Stimulated activated CD4-positive, alpha-beta T cell treated with anti-CD3 and anti-CD28 coated beads, Interleukin-2, amount 100 ng/mL, for 24 hours (primary cell): ENCODE measurements around the gene RHPN2.
"Not testable (repeated sequence)": the region's sequence is repeated elsewhere in the genome, so short reads cannot be mapped to it uniquely, and the experiment has no call there.

Source experiments
- DNase-seq, 2 donors: peaks; one replicate each; pipeline ENCODE4 v3.0.0-alpha.2; 2020

The RHPN2 gene

DNA sequence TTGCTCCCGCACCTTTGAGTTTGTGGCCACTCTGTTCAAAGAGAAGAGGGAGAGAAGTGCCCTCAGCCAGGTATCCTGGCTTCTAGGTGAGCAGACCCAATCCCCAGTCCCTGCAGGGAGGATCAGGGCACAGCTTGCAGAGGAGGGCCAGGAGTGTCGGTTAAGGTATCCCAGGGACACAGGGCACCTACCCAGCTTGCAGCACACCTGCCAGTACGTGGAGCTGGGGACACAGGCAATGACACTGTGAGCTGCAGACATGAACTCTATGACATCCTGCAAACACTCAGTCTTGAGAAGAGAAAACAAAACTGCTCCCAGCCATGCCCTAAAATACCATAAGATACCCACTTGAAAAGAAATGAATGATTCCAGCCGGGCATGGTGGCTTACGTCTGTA lies 38.1 kb downstream of the RHPN2 start:
- DNase-seq = not testable (repeated sequence)

DNA sequence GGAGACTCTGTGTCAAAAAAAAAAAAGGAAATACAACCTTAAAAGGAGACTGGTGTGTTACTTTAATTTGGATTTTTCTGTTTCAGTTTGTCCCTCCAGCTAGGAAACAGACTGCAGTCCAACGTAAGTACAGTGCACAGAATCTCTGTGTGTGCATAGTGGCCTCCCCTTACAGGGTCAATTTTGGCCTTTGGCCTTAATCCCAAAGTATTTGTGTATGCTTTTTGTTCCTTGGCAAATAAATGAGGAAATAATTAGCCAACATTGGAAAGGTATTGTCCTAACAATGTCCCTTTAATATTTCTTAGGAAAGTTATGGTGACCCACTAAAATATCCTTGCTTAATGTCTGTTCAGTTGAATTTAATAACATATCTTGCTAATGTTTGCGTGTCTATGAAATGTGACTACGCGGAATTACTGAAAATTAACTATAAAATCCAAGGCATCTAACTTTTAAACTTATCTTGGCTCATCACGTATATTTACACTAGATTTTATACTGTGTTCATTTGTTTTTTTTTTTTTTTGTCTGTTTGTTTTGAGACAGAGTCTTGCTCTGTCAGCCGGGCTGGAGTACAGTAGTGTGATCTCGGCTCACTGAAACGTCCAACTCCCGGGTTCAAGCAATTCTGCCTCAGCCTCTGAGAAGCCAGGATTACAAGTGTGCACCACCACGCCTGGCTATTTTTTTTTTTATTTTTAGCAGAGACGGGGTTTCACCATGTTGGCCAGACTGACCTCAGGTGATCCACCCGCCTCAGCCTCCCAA lies 39.0 kb downstream of the RHPN2 start:
- not testable (repeated sequence) for DNase-seq

DNA sequence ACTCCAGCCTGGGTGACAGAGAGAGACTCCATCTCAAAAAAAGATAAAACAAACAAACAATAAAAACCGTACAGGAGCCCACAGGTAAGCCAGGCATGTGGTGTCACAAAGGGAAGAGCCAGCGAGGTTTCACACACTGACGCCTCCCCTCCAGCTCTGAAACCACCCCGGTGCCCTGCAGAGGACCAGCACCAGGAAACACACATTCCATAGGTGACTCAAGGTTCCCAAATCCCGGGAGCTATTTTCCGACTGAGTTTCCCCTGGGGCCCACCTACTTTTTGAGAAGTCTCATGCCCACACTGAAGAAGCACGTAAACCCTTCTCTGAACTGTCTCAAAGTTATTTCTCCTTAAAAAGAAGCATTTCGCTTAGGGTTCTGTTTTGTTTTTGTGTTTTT lies 40.3 kb downstream of the RHPN2 start:
- DNase-seq = no peak

DNA sequence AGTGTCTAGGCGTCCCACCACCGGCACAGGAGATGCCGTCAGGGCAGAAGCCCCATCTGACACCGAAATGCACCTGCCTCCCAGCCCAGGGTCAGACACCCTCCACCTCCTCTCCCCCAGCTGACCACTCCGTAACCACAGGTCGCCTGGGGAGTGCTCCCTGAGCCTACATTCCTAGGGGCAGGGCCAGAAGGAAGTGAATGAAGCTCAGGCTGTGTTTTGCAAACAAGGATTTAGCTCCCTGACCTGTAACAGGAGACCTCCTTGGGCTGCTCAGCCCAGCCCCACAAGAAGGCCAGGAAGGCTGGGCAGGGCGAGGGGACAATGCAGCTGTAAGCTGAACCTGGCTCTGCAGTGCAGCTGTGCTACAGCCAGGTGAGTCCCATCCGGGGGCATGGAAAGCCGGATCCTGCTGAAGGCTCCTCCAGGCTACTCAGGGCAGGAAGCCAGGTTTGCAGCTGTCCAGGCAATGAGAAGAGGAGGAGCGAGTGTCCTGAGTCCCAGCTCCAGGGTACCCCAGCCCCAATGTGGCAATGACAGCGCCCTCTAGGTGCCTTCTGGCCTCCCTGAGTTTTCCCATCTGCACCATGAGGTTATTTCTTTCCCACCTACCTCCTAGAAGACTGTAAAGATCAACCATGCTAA lies 42.1 kb downstream of the RHPN2 start:
- DNase-seq = no peak

DNA sequence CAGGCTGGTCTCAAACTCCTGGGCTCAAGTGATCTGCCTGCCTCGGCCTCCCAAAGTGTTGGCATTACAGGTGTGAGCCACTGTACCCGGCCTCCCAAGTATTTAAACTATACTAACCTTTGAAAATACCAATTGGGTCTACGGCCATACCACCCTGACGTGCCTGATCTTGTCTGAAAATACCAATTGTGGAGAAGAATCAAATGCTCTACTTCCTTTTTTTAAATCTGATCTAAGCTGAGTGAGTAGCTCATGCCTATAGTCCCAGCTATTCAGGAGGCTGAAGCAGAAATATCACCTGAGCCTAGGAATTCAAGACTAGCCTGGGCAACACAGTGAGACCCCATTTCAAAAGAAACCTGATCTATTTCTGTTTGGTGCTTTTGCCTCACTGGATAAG lies 53.8 kb downstream of the RHPN2 start:
- not testable (repeated sequence) for DNase-seq

DNA sequence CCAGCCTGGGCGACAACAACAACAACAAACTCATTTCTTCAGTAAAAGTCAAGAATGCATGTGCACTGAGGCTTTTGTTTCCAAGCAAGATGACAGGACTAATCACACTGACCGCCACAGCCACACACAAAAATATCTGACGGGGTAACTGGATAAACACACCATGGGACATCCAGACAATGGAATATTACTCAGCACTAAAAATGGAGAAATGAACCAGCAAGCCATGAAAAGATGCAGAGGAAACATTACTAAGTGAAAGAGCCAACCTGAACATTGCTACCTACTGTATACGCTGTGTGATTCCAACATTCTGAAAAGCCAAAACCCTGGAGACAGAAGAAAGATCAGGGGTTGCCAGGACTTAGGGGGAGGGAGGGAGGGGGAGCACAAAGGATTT lies 56.0 kb downstream of the RHPN2 start:
- no peak for DNase-seq

DNA sequence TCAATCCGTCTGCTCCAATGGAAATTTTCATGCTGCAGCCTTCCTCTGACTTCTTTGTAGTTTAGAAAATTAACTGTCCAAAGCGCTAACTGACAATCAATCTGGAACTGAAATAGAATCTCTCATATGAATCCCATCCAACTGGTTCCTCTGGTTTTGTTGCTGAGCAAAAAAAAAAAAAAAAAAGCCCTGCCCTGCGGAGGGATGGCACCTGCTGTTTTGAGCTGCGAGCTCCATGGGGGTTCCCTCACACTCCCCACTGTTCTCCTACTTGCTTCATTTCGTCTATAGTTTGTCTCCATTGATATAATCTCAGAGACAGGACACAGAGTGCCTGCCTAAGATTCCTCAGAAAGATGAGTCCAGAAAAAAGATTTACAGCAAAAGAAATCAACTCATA lies 59.2 kb downstream of the RHPN2 start:
- no peak for DNase-seq

DNA sequence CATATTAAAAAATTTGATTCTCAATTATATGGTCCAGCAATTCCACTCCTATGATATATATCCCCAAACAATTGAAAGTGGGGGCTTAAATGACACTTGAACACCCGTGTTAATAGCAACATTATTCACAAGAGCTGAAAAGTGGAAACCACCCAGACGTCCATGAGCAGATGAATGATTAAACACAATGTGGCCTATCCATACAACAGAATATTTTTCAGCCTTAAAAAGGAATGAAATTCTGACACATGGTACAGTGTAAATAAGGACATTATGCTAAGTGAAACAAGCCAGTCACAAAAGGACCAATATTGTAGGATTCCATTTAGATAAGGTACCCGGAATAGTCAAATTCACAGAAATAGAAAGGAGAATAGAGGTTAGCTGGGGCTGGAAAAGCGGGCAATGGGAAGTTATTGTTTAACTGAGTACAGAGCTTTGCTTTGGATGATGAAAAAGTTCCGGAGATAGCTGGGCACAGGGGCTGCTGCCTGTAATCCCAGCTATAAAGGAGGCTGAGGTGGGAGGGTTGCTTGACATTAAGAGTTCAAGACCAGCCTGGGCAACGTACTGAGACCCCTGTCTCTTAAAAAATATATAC lies 61.2 kb downstream of the RHPN2 start:
- not testable (repeated sequence) for DNase-seq

DNA sequence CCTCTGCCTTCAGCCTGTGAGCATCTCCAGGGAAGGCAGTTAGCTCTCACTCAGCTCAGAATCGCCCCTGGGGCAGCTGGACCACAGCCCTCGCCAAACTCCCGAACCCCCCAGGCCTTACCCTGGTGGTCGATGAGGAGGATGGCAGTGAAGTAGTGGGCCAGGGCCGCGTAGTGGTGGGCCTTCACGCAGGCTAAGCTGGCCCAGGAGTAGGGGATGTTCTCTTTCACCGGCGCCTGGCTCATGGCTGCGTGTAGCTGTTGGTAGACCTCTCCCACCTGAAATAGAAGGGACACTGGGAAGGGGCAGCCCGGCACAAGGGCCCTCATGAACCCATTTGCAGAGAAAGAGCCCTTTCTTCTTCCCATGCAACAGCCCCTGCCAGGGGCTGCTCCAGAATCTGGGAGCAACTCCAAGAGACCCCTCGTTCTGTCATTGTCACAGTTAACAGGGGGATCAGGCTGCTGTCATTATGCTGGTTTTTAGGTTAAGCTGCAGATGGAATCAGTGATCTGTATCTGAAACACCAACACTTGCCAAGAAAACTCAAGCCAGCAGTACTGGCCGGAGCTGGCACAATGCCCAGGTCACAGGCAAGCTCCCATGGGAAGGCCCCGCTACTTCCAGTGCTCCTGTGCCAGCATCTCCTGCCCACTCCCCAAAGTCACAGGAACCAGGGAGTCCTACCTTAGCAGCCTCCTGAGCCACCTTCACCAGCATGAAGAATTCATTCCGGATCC lies 62.4 kb downstream of the RHPN2 start:
- not testable (repeated sequence) for DNase-seq

DNA sequence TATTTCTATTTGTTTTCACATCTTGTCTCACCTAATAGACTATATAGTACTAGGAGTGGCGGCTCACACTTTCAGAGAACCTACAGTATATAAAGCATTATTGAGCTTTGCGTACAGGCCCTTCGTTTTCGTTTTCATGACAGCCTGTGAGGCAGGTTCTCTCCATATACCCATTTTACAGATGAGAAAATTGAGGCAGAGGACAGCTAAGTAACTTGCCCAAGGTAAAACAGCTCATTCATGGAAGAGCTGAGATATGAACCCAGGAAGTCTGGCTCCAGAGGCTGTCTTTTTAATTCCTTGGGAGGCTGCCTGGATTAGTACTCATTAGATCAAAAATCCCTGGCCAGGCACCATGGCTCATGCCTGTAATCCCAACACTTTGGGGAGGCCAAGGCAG lies 63.8 kb downstream of the RHPN2 start:
- DNase-seq = no peak

DNA sequence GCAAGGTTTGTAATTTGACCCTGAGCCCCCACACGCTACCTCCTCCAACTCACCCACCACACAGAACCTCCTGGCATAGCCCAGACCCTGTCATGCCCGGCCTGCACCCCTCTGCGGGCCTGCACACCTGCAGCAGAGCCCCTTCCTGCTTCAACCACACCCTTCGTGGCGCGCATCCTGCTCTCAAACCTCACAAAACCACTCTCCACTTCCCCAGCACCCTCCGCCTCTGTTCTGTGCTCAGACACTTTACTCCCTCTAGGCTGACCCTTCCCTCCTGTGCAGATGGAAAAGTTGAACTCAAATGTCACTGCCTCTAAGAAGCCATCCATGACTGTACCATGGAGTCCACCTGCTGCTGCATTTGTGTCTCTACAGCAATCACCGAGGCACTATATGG lies 64.2 kb downstream of the RHPN2 start:
- peak in 1 of 2 donors; percentile 2 for DNase-seq

DNA sequence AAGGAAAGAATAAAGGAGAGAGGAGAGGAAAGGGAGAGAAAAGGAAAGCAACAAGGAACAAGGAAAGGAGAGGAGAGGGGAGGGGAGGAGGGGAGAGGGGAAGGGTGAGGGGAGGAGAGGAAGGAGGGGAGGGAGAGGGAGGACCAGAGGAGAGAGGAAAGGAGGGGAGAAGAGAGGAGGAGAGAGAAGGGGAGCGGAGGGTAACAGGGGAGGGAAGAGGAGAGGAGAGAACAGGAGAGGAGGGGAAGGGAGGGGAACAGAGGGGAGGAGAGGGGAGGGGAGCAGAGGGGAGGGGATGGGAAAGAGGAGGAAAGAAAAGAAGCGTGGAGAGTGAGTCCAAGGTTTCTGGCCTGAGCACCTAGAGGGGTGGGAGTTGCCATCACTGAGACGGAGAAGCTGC lies 66.0 kb downstream of the RHPN2 start:
- DNase-seq = no peak

DNA sequence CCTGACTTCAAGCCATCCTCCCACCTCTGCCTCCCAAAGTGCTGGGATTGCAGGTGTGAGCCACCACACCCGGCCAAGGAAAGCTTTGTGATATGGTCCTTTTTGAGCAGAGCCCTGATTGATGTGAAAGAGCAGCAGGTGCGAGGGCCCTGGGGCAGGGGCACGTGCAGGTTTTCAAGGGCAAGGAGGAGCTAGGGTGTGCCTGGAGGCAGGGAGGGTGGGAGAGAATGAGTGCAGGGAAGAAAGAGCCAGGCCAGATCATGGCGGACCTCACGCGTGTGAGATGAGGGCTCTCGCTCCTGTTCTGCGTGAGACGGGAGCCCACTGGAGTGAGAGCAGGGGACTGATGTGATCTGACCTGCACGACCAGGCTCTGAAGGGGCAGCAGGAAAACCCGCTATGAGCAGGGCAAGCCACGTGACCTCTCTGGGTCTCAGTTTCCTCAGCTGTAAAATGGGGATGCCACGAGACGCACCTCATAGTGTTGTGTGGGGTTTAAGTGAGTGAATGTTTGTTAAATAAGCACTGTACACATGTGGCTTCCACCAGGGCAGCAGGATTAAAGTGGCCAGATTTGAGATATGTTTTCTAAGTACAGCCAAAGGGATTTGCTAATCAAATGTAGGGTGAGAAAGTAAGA lies 66.9 kb downstream of the RHPN2 start:
- DNase-seq = no peak

DNA sequence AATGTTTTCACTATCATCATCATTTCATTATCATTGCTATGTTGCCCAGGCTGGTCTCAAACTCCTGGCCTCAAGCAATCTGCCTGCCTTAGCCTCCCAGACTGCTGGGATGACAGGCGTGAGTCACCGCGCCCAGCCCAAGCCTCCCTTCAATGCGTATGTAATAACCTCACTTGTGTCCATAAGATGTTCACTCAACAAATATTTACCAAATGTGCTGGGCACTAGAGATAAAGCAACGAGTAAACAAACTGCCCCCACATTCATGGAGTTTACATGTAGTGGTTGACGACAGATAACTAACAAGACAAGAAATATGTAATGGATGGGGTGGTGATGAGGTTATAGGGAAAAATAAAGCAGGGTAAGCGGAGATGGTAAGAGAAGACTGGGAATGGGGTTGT lies 67.6 kb downstream of the RHPN2 start:
- DNase-seq = not testable (repeated sequence)

DNA sequence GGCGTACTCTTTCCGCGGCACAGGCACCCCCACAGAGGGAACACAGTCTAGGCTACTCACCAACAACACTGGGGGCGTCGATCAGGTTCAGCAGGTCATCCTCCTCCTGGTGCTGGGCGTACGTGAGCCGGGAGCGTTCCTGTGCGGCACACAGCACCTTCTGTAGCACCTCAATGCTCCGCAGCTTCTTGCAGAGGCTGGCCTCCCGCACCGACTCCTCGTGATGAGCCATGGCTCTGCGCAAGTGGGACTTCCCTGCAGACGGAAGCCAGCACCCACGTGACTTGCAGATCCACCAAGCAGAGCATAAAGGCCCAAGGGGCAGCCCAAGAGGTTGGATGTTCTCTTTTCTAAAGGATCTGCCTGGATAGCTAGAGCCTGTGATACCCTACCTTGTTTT lies 68.7 kb downstream of the RHPN2 start:
- DNase-seq = not testable (repeated sequence)

DNA sequence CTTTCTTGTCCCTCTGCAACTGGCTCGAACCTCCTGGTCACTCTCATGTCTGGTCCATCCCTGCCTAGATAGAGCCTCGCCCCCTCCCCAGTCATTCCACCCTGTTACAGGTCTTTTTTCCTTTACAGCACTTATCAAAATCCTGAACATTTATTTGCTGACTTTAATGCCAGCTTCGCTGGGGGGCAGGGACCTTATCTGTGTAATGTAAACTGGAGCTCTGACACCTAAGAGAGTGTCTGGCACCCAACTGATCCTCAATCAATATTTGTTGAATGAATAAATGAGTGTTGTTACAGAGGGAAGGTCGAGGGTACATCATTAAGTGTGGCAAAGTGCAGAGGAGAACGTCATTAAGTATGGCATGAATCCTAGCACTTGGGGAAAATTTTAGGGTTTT lies 76.0 kb downstream of the RHPN2 start:
- no peak for DNase-seq

DNA sequence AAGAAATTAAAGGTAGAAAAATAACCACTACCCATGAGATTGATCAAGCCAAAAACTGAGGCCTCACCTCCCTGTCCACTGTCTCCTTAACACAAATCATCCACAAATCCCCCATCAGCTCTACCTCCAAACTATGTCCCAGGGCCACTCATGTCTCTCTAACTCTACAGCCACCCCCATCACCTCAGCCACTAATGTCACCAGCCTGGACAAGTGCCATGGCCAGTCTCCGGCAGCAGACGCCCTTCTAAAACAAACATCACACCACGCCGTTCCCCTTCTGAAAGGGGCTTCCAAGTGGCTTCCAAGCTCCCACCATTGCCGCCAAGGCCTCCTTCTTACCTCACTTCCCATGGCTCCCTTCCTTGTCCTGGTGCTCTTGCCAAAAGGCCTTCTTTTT lies 76.4 kb downstream of the RHPN2 start:
- DNase-seq = not testable (repeated sequence)

DNA sequence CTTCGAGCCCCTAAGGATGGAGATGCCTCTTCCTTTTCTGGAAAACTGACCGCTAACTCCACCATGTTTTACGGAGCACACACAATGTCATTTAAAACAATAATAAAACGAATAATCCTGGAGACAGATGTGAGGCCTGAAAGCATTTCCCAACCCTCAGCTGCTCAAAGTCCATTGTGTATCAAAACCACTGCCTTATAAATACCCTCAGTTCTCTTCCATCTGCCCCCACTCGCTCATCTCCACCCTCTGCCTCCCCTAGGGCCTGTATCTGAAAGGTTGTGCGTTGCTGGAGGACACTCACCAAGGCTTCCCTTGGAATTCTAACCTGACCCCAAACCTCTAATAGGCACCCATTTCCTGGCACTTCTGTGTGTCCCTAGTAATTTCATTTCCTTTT lies 82.2 kb downstream of the RHPN2 start:
- not testable (repeated sequence) for DNase-seq

DNA sequence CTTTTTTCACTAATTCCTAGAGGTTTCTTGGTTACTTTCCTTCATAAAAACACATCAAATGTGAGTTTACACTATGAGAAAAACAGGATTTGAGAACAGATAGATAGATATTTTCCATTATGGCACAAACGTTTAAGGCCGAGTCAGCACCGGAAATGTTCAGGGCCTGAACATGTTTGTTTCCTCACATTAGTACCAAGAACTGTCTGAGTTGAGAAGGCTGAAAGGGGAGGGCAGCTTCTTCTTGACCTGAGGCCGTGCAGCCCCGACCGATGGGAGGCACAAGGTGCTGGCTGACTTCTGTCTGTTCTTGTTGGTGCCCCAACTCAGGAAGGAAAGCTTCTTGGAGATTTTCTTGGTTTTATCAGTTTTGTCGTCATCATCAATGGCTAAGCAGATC lies 84.9 kb downstream of the RHPN2 start:
- not testable (repeated sequence) for DNase-seq

DNA sequence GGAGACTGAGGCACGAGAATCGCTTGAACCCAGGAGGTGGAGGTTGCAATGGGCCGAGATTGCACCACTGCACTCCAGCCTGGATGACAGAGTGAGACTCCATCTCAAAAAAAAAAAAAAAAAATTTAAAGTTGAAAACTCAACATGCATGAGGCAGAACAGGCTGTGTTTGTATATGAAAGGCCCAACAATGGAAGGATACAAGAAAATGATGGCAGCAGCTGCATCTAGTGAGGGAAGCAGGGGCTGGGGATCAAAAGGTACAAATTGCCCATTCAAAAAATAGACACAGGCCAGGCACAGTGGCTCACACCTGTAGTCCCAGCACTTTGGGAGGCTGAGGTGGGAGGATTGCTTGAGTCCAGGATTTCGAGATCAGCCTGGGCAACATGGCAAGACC lies 86.9 kb downstream of the RHPN2 start:
- DNase-seq = not testable (repeated sequence)

DNA sequence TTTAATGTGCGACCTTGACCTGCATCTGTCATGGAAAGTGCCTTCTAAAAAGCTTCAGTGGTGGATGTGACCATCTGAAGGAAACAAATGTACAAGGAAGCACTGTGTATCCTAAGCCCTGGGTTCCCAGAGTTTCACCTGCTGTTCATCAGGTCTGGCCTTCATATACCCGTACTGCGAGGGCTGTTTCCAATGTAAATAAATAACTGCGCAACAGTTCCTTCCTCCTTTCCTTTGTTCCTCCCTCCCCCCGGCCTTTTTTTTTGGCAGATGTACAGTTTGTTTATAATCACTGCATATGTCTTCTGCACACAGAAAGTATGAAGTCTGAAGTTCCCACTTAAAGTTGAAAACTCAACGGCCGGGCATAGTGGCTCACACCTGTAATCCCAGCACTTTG lies 87.4 kb downstream of the RHPN2 start:
- no peak for DNase-seq

DNA sequence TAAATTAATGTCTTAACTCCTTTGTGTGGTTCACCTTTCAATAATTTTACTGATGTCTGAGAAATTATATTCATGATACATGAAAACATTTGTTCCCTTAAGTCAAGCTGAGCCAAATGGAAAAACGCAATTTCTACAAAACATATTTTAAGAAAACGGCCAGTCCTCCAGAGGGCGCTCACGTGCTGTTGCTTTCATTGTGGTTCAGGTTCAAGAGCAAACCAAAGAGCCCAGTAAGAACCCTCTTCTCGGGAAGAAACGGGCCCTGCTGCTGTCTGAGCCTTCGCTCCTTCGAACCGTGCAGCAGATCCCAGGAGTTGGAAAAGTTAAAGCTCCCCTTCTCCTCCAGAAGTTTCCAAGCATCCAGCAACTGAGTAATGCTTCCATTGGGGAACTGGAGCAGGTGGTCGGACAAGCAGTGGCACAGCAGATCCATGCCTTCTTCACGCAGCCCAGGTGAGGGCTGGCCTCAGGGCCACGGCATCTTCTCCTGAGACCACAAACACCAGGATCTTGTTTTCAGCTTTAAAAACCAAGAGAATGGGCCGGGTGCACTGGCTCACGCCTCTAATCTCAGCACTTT lies 88.4 kb downstream of the RHPN2 start:
- peak; percentile 76 to 81 for DNase-seq
